ENCODE results near the gene TWIST2.

- no peak for TF ChIP-seq CTCF (IDR thresholded peaks at IDR 0.05; ENCODE audit: low read length)
- no peak for TF ChIP-seq EZH2 (IDR thresholded peaks at IDR 0.05; ENCODE audit: borderline replicate concordance, low read length)
These were observed 34.8 kb upstream of the TWIST2 start for GRCh38 chr2:238813109-238813508.

Data from OCI-LY1 (cell line).